Cortex of kidney (tissue), 1 donor: ENCODE results near the gene HYAL3.
"Not testable (repeated sequence)": the region's sequence is repeated elsewhere in the genome, so short reads cannot be mapped to it uniquely, and the experiment has no call there.

Experiments used
- DNase-seq: peaks from one replicate; lab custom pipeline; 2025; lab: John Stamatoyannopoulos, UW

HYAL3 gene

DNA sequence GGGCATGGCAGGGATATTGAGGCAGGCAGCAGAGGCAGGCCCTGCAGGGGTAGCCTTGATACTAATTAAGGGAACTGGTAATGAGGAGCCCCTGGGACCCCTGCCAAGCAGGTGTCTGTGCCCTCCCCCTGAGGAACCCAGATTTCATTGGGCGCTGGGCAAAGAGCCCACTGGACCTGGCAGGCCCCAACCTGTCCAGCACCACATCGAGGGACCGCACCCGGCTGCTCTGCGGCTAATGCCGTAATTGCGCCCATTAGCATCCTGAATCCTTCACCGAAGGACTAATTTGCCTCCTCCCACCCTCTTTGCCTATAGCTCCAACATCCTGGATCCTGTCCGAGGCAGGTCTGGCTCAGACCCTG, 44.0 kb downstream of the HYAL3 start:
- no peak for DNase-seq

DNA sequence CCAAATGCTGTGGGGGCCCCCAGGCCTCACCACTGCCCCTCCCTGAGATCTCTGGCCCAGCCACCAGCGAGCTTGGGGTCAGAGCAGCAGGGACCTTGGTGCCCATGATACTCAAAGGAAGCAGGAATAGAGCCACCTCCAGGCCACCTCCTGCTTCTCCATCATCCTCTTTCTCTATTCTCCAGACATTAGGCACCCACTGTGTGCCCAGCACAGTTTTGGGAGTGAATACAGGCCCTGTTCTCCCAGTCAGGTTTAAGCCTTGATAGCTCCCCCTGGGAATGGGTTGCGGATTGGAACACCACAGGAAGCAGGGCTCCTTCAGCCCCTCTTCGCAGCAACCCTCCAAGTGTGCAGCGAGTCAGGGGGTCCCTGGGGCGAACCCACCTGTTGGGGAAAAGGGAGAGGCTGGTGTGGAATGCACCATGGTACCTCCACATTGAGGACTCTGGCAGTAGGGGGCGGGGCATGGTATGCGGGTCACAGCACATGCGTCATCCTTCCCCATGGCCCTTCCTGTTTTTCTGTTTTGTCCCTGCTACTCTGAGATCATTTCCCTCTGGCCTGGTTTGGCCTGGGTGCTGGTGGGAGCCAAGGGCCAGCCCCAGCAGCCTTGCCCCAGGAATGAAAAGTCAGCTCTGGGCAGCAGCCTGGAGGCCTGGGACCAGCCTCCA, 44.5 kb downstream of the HYAL3 start:
- DNase-seq, result no peak

DNA sequence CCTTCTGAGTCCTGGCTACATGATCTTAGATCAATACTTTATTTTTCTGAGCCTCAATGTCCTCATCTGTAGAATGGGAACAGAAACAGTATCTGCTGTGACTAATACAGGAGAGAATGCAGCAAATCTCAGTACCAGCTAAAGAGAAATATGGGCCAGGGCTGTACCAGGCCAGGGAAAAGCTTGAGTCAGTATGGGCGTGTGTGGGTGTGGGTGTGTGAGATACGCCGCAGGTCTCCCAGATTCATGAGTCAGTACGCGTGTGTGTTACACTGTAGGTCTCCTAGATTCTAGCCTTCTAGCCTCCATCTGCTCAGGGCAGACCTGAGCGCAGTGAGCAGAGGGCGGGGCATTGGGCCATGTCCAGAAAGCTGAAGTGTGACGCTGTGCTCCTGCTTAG, 48.0 kb downstream of the HYAL3 start:
- no peak for DNase-seq

GRCh38 chr3:50250514-50250913, 48.7 kb downstream of the HYAL3 start:
- no peak for DNase-seq

- no peak for DNase-seq
Observed at GRCh38 chr3:50249457-50249856, 49.7 kb downstream of the HYAL3 start.

DNA sequence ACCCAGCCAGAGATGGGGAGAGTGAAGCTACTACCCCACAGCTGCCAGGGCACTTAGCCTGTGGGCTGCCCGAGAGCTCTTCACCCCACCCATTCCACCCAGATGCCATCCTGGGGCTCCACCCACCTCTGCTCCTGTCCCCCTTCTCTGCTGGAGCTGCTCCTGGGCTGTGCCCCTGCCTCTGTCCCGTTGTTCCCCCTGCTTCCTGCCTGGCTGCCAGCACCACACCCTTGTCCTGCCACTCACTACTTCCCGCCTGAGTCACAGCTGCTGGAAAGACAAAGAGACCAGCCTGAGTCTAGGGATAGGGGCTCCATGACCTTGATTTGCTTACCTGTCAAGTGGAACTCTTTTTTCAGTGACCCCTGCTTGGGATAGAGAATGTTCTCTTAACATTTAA, 50.8 kb downstream of the HYAL3 start:
- no peak for DNase-seq

DNA sequence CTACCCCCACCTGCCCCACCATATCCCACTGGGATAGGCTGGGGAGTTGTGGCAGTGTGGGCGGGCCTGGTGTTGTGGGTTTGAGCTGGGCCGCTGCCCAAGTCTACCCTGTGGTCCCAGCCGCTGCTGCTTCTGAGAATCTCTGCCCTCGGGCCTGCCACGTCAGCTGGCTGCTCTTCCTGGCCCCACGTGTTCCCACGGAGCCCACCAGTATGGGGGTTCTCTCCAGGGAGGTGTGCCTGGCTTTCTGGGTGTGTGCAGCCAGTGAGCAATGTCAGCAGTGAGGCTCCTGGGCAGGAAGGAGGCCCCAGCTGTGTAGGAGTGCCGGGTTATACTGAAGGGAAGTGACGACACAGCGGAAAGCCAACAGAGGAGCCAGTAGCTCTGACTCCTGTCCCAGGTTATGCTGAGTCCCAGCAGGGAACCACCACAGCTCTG, 52.7 kb downstream of the HYAL3 start:
- DNase-seq, result no peak

DNA sequence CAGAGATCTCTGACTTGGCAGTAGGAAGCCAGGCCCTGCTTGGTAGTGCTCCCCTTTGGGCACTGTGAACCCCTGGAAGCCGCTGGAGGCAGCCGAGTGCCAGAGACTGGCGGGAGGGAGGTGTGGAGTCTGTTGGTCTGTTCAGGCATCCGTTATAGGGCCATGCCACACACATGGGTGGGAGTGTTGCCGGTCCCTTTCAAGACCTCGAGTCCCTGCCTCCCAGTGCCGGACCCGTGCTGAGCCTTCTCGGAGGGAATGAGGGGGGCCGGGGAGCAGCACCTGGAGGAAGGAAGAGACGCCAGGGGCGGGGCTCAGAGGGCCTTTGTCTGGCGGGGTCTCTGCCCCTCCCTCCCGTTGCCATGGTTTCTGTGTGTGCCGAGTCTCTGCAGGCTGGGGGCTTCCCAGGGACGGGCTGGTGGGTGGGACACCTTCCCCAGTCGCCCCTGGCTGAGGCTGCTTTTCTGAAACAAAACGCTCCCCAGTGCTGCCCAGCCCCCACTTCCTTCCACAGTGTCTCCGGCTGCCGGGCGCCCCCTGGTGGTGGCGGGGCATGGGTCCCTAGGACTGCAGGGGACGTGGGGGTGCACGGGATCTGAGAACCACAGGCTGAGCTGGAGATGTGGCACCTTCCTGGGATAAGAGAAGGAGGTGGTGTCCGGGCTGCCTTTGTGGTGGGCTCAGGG, 53.2 kb downstream of the HYAL3 start:
- no peak for DNase-seq

DNA sequence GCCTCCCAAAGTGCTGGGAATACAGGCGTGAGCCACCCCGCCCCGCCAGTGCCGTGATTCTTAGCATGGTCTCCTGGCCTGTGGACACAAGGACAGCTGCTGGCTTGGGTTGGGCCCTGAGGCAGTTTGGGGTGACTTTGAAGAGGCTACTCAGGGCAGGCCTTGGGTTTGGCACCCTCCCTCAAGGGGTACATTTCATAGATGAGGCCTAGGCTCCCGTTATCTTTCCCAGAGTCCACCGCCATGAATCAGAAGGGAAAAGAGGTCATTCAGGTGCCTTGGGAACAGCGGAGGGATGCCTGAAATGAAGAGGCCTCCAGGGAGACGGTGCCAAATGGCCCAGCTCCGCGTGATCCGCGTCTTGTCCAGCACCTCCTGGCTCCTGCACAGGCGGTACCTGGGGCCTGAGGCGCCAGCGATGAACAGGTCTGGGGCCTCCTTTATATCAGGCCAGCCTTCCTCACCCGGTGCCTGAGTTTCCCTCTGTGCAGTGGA, 53.9 kb downstream of the HYAL3 start:
- DNase-seq, result no peak

- not testable (repeated sequence) for DNase-seq
Observed at GRCh38 chr3:50244813-50245212, 54.4 kb downstream of the HYAL3 start.

- no peak for DNase-seq
Observed at GRCh38 chr3:50243543-50243895, 55.7 kb downstream of the HYAL3 start.

- no peak for DNase-seq
Observed at GRCh38 chr3:50242851-50243542, 56.2 kb downstream of the HYAL3 start.
